GM11168 (cell line): ENCODE data around the gene SLC66A2.
"Not testable (repeated sequence)": the region's sequence is repeated elsewhere in the genome, so short reads cannot be mapped to it uniquely, and the experiment has no call there.

Source experiments
- in situ Hi-C: fragments of 300-500 bp; cut with MboI; formaldehyde crosslinking; loops from one replicate; pipeline ENCODE4 v1.12.0; 2022; ENCODE audit warnings: low sequenced_read_pairs; ENCODE audit not compliant: unreplicated experiment

SLC66A2 gene

GRCh38 chr18:79971211-79971952 is 19.9 kb upstream of the SLC66A2 start:
- in situ Hi-C loops = no loop called here

GRCh38 chr18:79970419-79971133 is 19.1 kb upstream of the SLC66A2 start:
- in situ Hi-C loops = no loop called here

- in situ Hi-C loops = no loop called here
Observed at GRCh38 chr18:79965119-79965902, 13.9 kb upstream of the SLC66A2 start.

- in situ Hi-C loops = no loop called here
Observed at GRCh38 chr18:79964330-79965118, 13.1 kb upstream of the SLC66A2 start, which contains the start of gene HSBP1L1. HSBP1L1 (plus strand) TSS chr18:79964643; CDS start chr18:79964736, 93 bp downstream.

GRCh38 chr18:79963658-79964329 is 12.3 kb upstream of the SLC66A2 start:
- in situ Hi-C loops = no loop called here

GRCh38 chr18:79962835-79963657 is 11.6 kb upstream of the SLC66A2 start:
- in situ Hi-C loops = no loop called here

- in situ Hi-C loops = no loop called here
Observed at GRCh38 chr18:79962311-79962710, 10.9 kb upstream of the SLC66A2 start.

GRCh38 chr18:79961527-79962291 is 10.3 kb upstream of the SLC66A2 start:
- in situ Hi-C loops = no loop called here

- in situ Hi-C loops = no loop called here
Observed at GRCh38 chr18:79960921-79961526, 9.6 kb upstream of the SLC66A2 start.

GRCh38 chr18:79960161-79960801 is 8.8 kb upstream of the SLC66A2 start:
- in situ Hi-C loops = not testable (repeated sequence)

- in situ Hi-C loops = no loop called here
Observed at GRCh38 chr18:79958981-79959380, 7.5 kb upstream of the SLC66A2 start.

- in situ Hi-C loops = no loop called here
Observed at GRCh38 chr18:79956276-79956675, 4.8 kb upstream of the SLC66A2 start.

- in situ Hi-C loops = no loop called here
Observed at GRCh38 chr18:79955302-79956075, 4.0 kb upstream of the SLC66A2 start.

GRCh38 chr18:79954791-79955190 is 3.3 kb upstream of the SLC66A2 start:
- in situ Hi-C loops = no loop called here

GRCh38 chr18:79953971-79954651 is 2.7 kb upstream of the SLC66A2 start:
- in situ Hi-C loops = no loop called here
